ENCODE results near the gene CLNK. TPM values are rescaled to one million over a fixed set of nuclear protein-coding genes. Genes with fewer than 3 reads are reported as not detected.

The CLNK gene
- total and polyA plus RNA-seq, 8 donors, result 0.08 to 2.7 (median 0.72) TPM; not detected in 4

- H3K36me3 ChIP-seq, result no peaks in the 10 kb centered on the region
- no peak for DNase-seq
- H3K27me3 ChIP-seq, result no peaks in the 10 kb centered on the region
- no peak for TF ChIP-seq CTCF (IDR thresholded peaks at IDR 0.05)
- no peak for TF ChIP-seq POLR2AphosphoS5 (IDR thresholded peaks at IDR 0.05)
- no peak for TF ChIP-seq POLR2A (IDR thresholded peaks at IDR 0.05)
- no peak for TF ChIP-seq EP300 (IDR thresholded peaks at IDR 0.05)
- no peak overlapping the region for H3K4me3 ChIP-seq
- no peak overlapping the region for H3K27ac ChIP-seq
- intact Hi-C loops (cut with DNase I; ENCODE audit: low total_unique reads), result no loop called here
- peaks cover 4 to 19% (median 8%) of the 10 kb centered on the region in 4 donors for H3K4me1 ChIP-seq
- no peaks in the 10 kb centered on the region for H3K9me3 ChIP-seq
- 85 to 96% (median 91%) methylated on average over 4 of the region's 4 CpGs for WGBS, 5 donors
Observed at GRCh38 chr4:10696253-10696652, 11.7 kb upstream of the CLNK start.

GRCh38 chr4:10694828-10695209 is 10.3 kb upstream of the CLNK start:
- Histone ChIP-seq H3K4me3 (no peak overlapping the region), H3K27ac (no peak overlapping the region), H3K9me3 (no peaks in the 10 kb centered on the region), H3K36me3 (no peaks in the 10 kb centered on the region), H3K27me3 (no peaks in the 10 kb centered on the region), H3K4me1 (peaks cover 0 to 13% (median 8%) of the 10 kb centered on the region in 4 donors)
- TF ChIP-seq POLR2AphosphoS5 (IDR thresholded peaks at IDR 0.05), result no peak
- TF ChIP-seq POLR2A (IDR thresholded peaks at IDR 0.05), result no peak
- no peak for TF ChIP-seq CTCF (IDR thresholded peaks at IDR 0.05)
- no peak for TF ChIP-seq EP300 (IDR thresholded peaks at IDR 0.05)
- no peak for DNase-seq
- intact Hi-C loops (cut with DNase I; ENCODE audit: low total_unique reads), result no loop called here
- 46 to 74% (median 48%) methylated on average over 1 of the region's 1 CpG for WGBS, 5 donors

GRCh38 chr4:10694151-10694827 is 9.7 kb upstream of the CLNK start:
- H3K4me1 ChIP-seq, result peaks cover 0 to 13% (median 8%) of the 10 kb centered on the region in 4 donors
- H3K27me3 ChIP-seq, result no peaks in the 10 kb centered on the region
- H3K27ac ChIP-seq, result peak overlapping the region in 3 of 5 donors; percentile 35 to 68 (median 44)
- WGBS, 5 donors, result 40 to 77% (median 56%) methylated on average over 6 of the region's 6 CpGs
- peak in 1 of 2 donors; percentile 61 for DNase-seq
- no peaks in the 10 kb centered on the region for H3K36me3 ChIP-seq
- TF ChIP-seq CTCF (IDR thresholded peaks at IDR 0.05) (no peak), EP300 (IDR thresholded peaks at IDR 0.05) (no peak), POLR2A (IDR thresholded peaks at IDR 0.05) (no peak), POLR2AphosphoS5 (IDR thresholded peaks at IDR 0.05) (peak in 1 of 3 donors; percentile 23)
- no peak overlapping the region for H3K4me3 ChIP-seq
- no peaks in the 10 kb centered on the region for H3K9me3 ChIP-seq
- intact Hi-C loops (cut with DNase I; ENCODE audit: low total_unique reads), result no loop called here

- no peaks in the 10 kb centered on the region for H3K27me3 ChIP-seq
- intact Hi-C loops (cut with DNase I; ENCODE audit: low total_unique reads), result no loop called here
- whole genome bisulfite sequencing, 5 donors, result 57 to 85% (median 74%) methylated on average over 2 of the region's 2 CpGs
- H3K36me3 ChIP-seq, result no peaks in the 10 kb centered on the region
- H3K4me3 ChIP-seq, result no peak overlapping the region
- H3K27ac ChIP-seq, result no peak overlapping the region
- H3K4me1 ChIP-seq, result peaks cover 0 to 13% (median 8%) of the 10 kb centered on the region in 4 donors
- TF ChIP-seq CTCF (IDR thresholded peaks at IDR 0.05) (no peak), POLR2A (IDR thresholded peaks at IDR 0.05) (no peak), POLR2AphosphoS5 (IDR thresholded peaks at IDR 0.05) (no peak), EP300 (IDR thresholded peaks at IDR 0.05) (no peak)
- H3K9me3 ChIP-seq, result no peaks in the 10 kb centered on the region
- no peak for DNase-seq
Observed at GRCh38 chr4:10691651-10692050, 7.1 kb upstream of the CLNK start.
